ENCODE measurements around the gene PPP2R5D.

GRCh38 chr6:43052225-43052841, 68.0 kb downstream of the PPP2R5D start:
- TF ChIP-seq TCF12 (IDR thresholded peaks at IDR 0.05; ENCODE audit: low read depth) = no peak
- TF ChIP-seq FOXM1 (IDR thresholded peaks at IDR 0.05; ENCODE audit: borderline replicate concordance, low read depth) = no peak
- TF ChIP-seq CREB1 (IDR thresholded peaks at IDR 0.05; ENCODE audit: low read depth) = no peak
- TF ChIP-seq NFIC (IDR thresholded peaks at IDR 0.05) = no peak
- TF ChIP-seq RAD21 (IDR thresholded peaks at IDR 0.05; ENCODE audit: low read depth) = no peak
- TF ChIP-seq, protein P1, sequence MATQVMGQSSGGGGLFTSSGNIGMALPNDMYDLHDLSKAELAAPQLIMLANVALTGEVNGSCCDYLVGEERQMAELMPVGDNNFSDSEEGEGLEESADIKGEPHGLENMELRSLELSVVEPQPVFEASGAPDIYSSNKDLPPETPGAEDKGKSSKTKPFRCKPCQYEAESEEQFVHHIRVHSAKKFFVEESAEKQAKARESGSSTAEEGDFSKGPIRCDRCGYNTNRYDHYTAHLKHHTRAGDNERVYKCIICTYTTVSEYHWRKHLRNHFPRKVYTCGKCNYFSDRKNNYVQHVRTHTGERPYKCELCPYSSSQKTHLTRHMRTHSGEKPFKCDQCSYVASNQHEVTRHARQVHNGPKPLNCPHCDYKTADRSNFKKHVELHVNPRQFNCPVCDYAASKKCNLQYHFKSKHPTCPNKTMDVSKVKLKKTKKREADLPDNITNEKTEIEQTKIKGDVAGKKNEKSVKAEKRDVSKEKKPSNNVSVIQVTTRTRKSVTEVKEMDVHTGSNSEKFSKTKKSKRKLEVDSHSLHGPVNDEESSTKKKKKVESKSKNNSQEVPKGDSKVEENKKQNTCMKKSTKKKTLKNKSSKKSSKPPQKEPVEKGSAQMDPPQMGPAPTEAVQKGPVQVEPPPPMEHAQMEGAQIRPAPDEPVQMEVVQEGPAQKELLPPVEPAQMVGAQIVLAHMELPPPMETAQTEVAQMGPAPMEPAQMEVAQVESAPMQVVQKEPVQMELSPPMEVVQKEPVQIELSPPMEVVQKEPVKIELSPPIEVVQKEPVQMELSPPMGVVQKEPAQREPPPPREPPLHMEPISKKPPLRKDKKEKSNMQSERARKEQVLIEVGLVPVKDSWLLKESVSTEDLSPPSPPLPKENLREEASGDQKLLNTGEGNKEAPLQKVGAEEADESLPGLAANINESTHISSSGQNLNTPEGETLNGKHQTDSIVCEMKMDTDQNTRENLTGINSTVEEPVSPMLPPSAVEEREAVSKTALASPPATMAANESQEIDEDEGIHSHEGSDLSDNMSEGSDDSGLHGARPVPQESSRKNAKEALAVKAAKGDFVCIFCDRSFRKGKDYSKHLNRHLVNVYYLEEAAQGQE (IDR thresholded peaks at IDR 0.05; ENCODE audit: low read depth) = no peak
- TF ChIP-seq TAF1 (IDR thresholded peaks at IDR 0.05; ENCODE audit: low read depth) = no peak
- TF ChIP-seq, protein P2, sequence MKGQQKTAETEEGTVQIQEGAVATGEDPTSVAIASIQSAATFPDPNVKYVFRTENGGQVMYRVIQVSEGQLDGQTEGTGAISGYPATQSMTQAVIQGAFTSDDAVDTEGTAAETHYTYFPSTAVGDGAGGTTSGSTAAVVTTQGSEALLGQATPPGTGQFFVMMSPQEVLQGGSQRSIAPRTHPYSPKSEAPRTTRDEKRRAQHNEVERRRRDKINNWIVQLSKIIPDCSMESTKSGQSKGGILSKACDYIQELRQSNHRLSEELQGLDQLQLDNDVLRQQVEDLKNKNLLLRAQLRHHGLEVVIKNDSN (IDR thresholded peaks at IDR 0.05) = no peak
- TF ChIP-seq, protein P3, sequence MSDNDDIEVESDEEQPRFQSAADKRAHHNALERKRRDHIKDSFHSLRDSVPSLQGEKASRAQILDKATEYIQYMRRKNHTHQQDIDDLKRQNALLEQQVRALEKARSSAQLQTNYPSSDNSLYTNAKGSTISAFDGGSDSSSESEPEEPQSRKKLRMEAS (IDR thresholded peaks at IDR 0.05) = no peak
- TF ChIP-seq TEAD4 (IDR thresholded peaks at IDR 0.05) = no peak
- TF ChIP-seq CEBPB (IDR thresholded peaks at IDR 0.05) = no peak
- no peak for TF ChIP-seq EP300 (IDR thresholded peaks at IDR 0.05; ENCODE audit: borderline replicate concordance)
- TF ChIP-seq EGR1 (IDR thresholded peaks at IDR 0.05) = no peak
- TF ChIP-seq YY1 (IDR thresholded peaks at IDR 0.05; ENCODE audit: low read depth) = no peak
